Brain microvascular endothelial cell (primary cell): ENCODE measurements around the gene JADE1.

Experiments used
- DNase-seq: peaks from one replicate; pipeline ENCODE4 v3.0.0-alpha.2; 2020
- H3K27ac ChIP-seq: fragments of 250-450 bp; sonication (Bioruptor Pico); 2 replicates; pipeline ENCODE4 v1.5.1; 2020; ENCODE audit warnings: mild to moderate bottlenecking, moderate library complexity
- H3K27me3 ChIP-seq: fragments of 250-450 bp; sonication (Bioruptor Pico); replicated peaks from 2 replicates; pipeline ENCODE4 v1.5.1; 2020; ENCODE audit warnings: mild to moderate bottlenecking
- H3K36me3 ChIP-seq: fragments of 250-450 bp; sonication (Bioruptor Pico); replicated peaks from 2 replicates; pipeline ENCODE4 v1.5.1; 2020; ENCODE audit warnings: mild to moderate bottlenecking
- H3K4me3 ChIP-seq: 2 replicates; pipeline ENCODE4 v1.5.1; 2011; ENCODE audit warnings: low read depth, mild to moderate bottlenecking, control low read depth, low read length, moderate library complexity
- in situ Hi-C: cut with HindIII; loops from 2 replicates; pipeline ENCODE4 v1.10.0; 2017; ENCODE audit warnings: low sequenced_read_pairs, low pct_ligation_motif_present
- TF ChIP-seq, protein P1 (sequence below): IDR thresholded peaks from 2 replicates; pipeline ENCODE4 v1.5.1; 2011; ENCODE audit warnings: low read depth, mild to moderate bottlenecking, moderate library complexity, low read length, control low read depth, inconsistent platforms; ENCODE audit errors: missing control alignments

Gene JADE1

DNA sequence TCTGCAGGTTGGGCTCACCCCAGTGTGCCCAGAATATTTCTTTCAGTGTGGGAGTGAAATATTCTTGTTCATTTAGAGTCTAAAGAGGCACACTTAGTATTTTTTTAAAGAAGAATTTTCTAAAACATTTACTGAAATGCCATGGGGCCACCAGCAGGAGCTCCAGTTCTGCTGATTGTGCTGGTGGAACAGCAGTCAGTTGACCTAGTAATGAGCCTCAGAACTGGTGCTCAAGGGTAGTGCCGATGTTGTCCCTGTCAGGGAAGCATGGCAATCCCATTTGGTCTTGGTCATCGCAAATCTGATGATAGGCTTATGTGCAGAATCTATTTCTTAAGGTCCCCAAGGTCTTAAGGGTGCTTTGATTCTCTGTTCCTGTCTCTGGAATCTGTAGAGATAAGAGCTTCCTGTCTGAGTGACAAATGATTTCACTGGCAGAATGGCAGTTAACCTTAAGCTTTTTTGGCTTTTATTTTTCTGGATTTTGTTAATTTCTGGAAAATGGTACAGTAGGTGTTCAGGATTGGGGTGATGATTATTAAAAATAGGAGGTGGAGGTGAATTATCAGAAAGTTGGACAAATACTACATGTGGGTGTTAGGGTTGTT lies 31.3 kb downstream of the JADE1 start:
- Histone ChIP-seq H3K27me3 (no peaks in the 10 kb centered on the region), H3K4me3 (no peak overlapping the region), H3K36me3 (peaks cover 20% of the 10 kb centered on the region), H3K27ac (no peak overlapping the region)
- DNase-seq, result no peak
- TF ChIP-seq, protein P1, sequence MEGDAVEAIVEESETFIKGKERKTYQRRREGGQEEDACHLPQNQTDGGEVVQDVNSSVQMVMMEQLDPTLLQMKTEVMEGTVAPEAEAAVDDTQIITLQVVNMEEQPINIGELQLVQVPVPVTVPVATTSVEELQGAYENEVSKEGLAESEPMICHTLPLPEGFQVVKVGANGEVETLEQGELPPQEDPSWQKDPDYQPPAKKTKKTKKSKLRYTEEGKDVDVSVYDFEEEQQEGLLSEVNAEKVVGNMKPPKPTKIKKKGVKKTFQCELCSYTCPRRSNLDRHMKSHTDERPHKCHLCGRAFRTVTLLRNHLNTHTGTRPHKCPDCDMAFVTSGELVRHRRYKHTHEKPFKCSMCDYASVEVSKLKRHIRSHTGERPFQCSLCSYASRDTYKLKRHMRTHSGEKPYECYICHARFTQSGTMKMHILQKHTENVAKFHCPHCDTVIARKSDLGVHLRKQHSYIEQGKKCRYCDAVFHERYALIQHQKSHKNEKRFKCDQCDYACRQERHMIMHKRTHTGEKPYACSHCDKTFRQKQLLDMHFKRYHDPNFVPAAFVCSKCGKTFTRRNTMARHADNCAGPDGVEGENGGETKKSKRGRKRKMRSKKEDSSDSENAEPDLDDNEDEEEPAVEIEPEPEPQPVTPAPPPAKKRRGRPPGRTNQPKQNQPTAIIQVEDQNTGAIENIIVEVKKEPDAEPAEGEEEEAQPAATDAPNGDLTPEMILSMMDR, result peak; percentile 30
- in situ Hi-C loops, result no loop called here

DNA sequence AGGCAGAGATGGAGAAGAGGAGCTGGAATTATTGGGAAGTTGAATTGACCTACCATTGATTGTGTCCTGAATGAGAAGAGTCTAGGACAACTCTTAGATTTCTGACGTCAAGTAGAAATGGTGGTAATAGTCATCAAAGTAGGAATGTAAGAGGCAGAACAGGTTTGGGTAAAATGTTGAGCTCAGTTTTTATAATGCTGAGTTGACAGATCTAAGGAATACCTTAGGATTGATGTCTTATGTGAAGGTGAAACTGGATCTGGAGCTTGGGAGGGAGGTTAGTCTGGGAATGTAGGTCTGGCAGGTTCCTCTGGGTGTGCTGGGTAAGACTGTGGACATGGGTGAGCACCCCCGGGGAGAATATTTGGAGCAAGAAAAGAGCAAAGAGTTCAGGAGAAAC lies 31.9 kb downstream of the JADE1 start:
- DNase-seq, result no peak
- TF ChIP-seq, protein P1, result no peak
- H3K27me3 ChIP-seq, result no peaks in the 10 kb centered on the region
- no peak overlapping the region for H3K27ac ChIP-seq
- peaks cover 25% of the 10 kb centered on the region for H3K36me3 ChIP-seq
- H3K4me3 ChIP-seq, result no peak overlapping the region
- in situ Hi-C loops, result no loop called here

DNA sequence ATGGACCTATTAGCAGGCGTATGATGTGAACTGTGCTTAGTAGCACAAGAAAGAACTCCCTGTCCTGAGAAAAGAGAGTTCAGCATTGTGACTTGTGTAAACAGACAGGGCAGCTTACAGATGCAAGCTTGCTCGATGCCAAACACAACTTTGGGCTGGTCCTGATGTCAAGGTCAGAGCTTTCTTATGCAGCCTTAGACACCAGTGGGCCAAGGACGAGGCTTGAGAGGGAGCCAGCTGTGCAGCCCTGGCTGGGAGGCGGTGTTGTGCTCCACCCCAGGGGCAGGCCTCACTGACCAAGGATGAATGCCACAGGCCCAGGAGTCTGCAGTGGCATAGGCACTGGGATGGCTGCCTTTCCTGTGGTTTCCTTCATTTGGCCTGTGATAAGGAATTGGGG lies 35.4 kb downstream of the JADE1 start:
- Histone ChIP-seq H3K27me3 (no peaks in the 10 kb centered on the region), H3K4me3 (no peak overlapping the region), H3K36me3 (peaks cover 48% of the 10 kb centered on the region), H3K27ac (no peak overlapping the region)
- TF ChIP-seq, protein P1, result no peak
- no peak for DNase-seq
- in situ Hi-C loops, result no loop called here

DNA sequence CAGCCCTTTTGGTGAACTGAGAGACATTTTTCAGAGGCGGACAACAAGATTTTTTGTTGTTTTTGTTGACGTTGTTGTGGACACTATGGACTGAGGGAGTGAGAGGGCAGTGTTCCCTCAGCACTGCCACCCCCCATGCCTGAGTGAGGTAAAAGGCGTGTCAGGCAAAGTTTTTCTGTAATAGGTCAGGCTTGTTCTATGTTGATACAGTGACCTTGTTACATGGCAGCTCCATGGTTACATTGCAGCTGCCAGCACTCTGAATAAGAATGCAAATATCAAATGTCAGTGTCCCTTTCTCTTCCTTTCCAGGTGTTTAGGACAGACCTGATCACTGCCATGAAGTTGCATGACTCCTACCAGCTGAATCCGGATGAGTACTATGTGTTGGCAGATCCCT lies 36.6 kb downstream of the JADE1 start:
- no peak for DNase-seq
- H3K36me3 ChIP-seq, result peaks cover 56% of the 10 kb centered on the region
- no peak overlapping the region for H3K27ac ChIP-seq
- H3K27me3 ChIP-seq, result no peaks in the 10 kb centered on the region
- no peak overlapping the region for H3K4me3 ChIP-seq
- in situ Hi-C loops, result no loop called here
- TF ChIP-seq, protein P1, result no peak

DNA sequence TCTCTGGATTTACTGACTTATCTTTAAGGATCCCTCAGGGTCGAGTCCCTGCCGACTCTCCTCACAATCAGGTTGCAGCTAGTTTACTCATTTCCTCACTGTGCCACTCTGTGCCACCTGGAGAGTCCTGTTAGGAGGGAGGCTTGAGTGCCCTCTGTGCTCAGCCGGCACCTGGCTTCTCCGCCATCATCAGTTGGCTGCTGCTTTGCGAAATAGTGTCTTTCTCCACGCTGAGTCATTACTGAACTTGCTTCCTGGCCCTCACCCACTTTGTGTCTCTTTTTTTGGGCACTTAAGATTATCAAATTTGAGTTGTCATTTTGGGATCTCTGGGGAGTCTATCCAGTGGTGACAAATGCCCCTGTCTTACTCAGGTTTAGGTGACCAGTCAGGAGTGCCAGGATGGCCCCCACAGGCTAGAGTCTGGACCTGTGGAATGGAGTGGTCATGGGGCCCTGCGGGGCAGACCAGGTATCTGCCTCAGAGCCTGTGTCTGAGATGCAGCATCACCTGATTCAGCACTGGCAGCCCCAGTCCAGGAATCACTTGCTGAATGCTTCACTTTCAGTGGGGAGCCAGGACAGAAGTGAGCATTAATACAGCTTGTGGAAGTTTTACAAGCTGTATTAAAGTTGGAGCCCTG lies 37.7 kb downstream of the JADE1 start:
- no peak overlapping the region for H3K27ac ChIP-seq
- no peak overlapping the region for H3K4me3 ChIP-seq
- DNase-seq, result no peak
- TF ChIP-seq, protein P1, result no peak
- H3K27me3 ChIP-seq, result no peaks in the 10 kb centered on the region
- H3K36me3 ChIP-seq, result peaks cover 62% of the 10 kb centered on the region
- in situ Hi-C loops, result no loop called here

DNA sequence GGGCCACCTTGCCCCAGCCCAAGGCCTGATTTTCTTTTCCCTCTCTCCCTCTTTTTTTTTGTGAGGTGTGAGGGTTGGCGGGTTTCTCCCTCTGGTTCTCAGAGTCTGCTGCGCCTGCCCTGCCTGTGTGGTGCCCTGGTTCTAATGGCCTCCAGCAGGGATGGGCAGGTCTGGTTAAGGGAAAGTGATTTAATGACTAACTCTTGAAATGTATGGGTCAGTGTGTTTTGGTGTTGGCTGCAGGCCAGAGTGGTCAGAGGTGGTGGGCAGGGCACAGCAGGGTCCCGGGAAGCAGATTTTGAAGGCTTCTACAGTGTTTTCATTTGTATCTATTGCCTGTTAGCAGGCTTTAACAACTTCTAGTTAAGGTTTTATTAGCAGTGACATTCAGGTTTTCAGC lies 39.0 kb downstream of the JADE1 start:
- TF ChIP-seq, protein P1, result no peak
- H3K27ac ChIP-seq, result no peak overlapping the region
- in situ Hi-C loops, result no loop called here

More for the DNA sequence above, 39.0 kb downstream of the JADE1 start:
- Histone ChIP-seq H3K4me3 (no peak overlapping the region), H3K27me3 (no peaks in the 10 kb centered on the region), H3K36me3 (peaks cover 67% of the 10 kb centered on the region)
- no peak for DNase-seq
